ENCODE measurements around the gene OR5AN1.

- no peak for TF ChIP-seq CTCF (IDR thresholded peaks at IDR 0.05)
- no peak for TF ChIP-seq EZH2 (IDR thresholded peaks at IDR 0.05)
These were observed 2.1 kb upstream of the OR5AN1 start for GRCh38 chr11:59356561-59356960.
